Gastrocnemius medialis (tissue), 4 donors: ENCODE data around the gene RBM47. TPM values are rescaled to one million over a fixed set of nuclear protein-coding genes. Genes with fewer than 3 reads are reported as not detected.

Experiments used
- ATAC-seq, 2 donors: fragments of 150-250 bp; one replicate each; pipeline ENCODE4 v1.9.1; 2016
- DNase-seq, 2 donors: peaks; one replicate each; pipeline ENCODE4 v3.0.0-alpha.2; 2019
- H3K27ac ChIP-seq, 4 donors: fragments of 200-600 bp; sonication (generic); 1 replicate in 1 of 4; 2 replicates in 3 of 4; pipeline ENCODE4 v1.5.1; 2016 to 2018; ENCODE audit warnings: mild to moderate bottlenecking in 2 of 4, moderate library complexity in 1 of 4
- H3K27me3 ChIP-seq, 3 donors: fragments of 200-600 bp; sonication (generic) in 2 of 3; 1 replicate in 1 of 3; 2 replicates in 2 of 3; pipeline versions ENCODE4 v1.5.1 to v1.6.0; 2016 to 2019; ENCODE audit warnings: mild to moderate bottlenecking in 1 of 3, moderate library complexity in 1 of 3
- H3K36me3 ChIP-seq, 2 donors: fragments of 200-600 bp; sonication (generic) in 1 of 2; one replicate each; pipeline ENCODE4 v1.5.1; 2017 to 2018
- H3K4me1 ChIP-seq, 2 donors: fragments of 200-600 bp; sonication (generic) in 1 of 2; one replicate each; pipeline ENCODE4 v1.5.1; 2016 to 2017; ENCODE audit warnings: mild to moderate bottlenecking in 2 of 2
- H3K4me3 ChIP-seq, 4 donors: fragments of 200-600 bp; sonication (generic) in 3 of 4; 1 replicate in 1 of 4; 2 replicates in 3 of 4; pipeline ENCODE4 v1.5.1; 2016 to 2019; ENCODE audit warnings: mild to moderate bottlenecking in 2 of 4
- H3K9me3 ChIP-seq, 3 donors: fragments of 200-600 bp; sonication (generic) in 2 of 3; 1 replicate in 1 of 3; 2 replicates in 2 of 3; pipeline ENCODE4 v1.5.1; 2016 to 2019
- CTCF ChIP-seq, 5 experiments: fragments of 450-650 bp in 3 of 5; fragments of 200-600 bp in 2 of 5; sonication (generic) in 2 of 5; IDR thresholded peaks in 4 of 5; conservative IDR thresholded peaks in 1 of 5; 1 replicate in 4 of 5; 2 replicates in 1 of 5; pipeline ENCODE4 v1.5.1; 2016 to 2019; ENCODE audit warnings: antibody characterized with exemption in 5 of 5, mild to moderate bottlenecking in 3 of 5, moderate library complexity in 3 of 5
- POLR2A ChIP-seq, 2 donors: fragments of 450-650 bp; IDR thresholded peaks; one replicate each; pipeline ENCODE4 v1.6.1; 2017; ENCODE audit warnings: antibody characterized with exemption in 2 of 2, mild to moderate bottlenecking in 2 of 2, moderate library complexity in 2 of 2
- in situ Hi-C, 4 donors: fragments of 200-750 bp; cut with MboI; loops; one replicate each; pipeline versions ENCODE4 v1.15.0 to v1.8.0; 2017; ENCODE audit warnings: low sequenced_read_pairs in 4 of 4
- intact Hi-C: fragments of 100-400 bp; cut with DNase I; formaldehyde crosslinking; loops from one replicate; pipeline ENCODE4 v1.15.1; 2023; ENCODE audit warnings: low total_unique reads
- total RNA-seq, 4 donors: library from RNA; depleted of rRNA; stranded (reverse); fragments of >200 nt; gene quantifications; one replicate each; pipeline versions ENCODE4 v1.1.0 to v1.2.3, GENCODE V29; 2016

Gene RBM47
- total RNA-seq, 4 donors from 2014 or later: 1.5 to 8.7 (median 4.3) TPM

GRCh38 chr4:40531636-40532023 is 98.0 kb downstream of the RBM47 start:
- no peak for ATAC-seq

GRCh38 chr4:40530961-40531635 is 98.6 kb downstream of the RBM47 start:
- Histone ChIP-seq H3K36me3 (no peaks in the 10 kb centered on the region), H3K27ac (no peak overlapping the region), H3K4me1 (peaks cover 0 to 3% of the 10 kb centered on the region in 2 donors), H3K9me3 (no peaks in the 10 kb centered on the region), H3K27me3 (no peaks in the 10 kb centered on the region), H3K4me3 (no peak overlapping the region)
- intact Hi-C loops (no loop called here), in situ Hi-C loops (no loop called here)
- no peak for TF ChIP-seq POLR2A (IDR thresholded peaks at IDR 0.05)
- no peak for TF ChIP-seq CTCF (IDR thresholded peaks at IDR 0.05 in 4 of 5, conservative IDR thresholded peaks at IDR 0.05 in 1 of 5)
- ATAC-seq: no peak
- DNase-seq: no peak

More at GRCh38 chr4:40531636-40532023, 98.0 kb downstream of the RBM47 start:
- Histone ChIP-seq H3K27ac (no peak overlapping the region), H3K4me1 (no peaks in the 10 kb centered on the region), H3K4me3 (no peak overlapping the region), H3K9me3 (no peaks in the 10 kb centered on the region), H3K27me3 (no peaks in the 10 kb centered on the region), H3K36me3 (no peaks in the 10 kb centered on the region)
- DNase-seq: no peak
- TF ChIP-seq CTCF (IDR thresholded peaks at IDR 0.05 in 4 of 5, conservative IDR thresholded peaks at IDR 0.05 in 1 of 5) (no peak), POLR2A (IDR thresholded peaks at IDR 0.05) (no peak)
- intact Hi-C loops: no loop called here
- in situ Hi-C loops: no loop called here

- ATAC-seq (no peak), DNase-seq (no peak)
- intact Hi-C loops: no loop called here
- TF ChIP-seq CTCF (IDR thresholded peaks at IDR 0.05 in 4 of 5, conservative IDR thresholded peaks at IDR 0.05 in 1 of 5) (no peak), POLR2A (IDR thresholded peaks at IDR 0.05) (no peak)
- no peaks in the 10 kb centered on the region for H3K9me3 ChIP-seq
- H3K27me3 ChIP-seq: no peaks in the 10 kb centered on the region
- no peak overlapping the region for H3K27ac ChIP-seq
- no peak overlapping the region for H3K4me3 ChIP-seq
- in situ Hi-C loops: no loop called here
- H3K36me3 ChIP-seq: no peaks in the 10 kb centered on the region
- H3K4me1 ChIP-seq: peaks cover 0 to 5% of the 10 kb centered on the region in 2 donors
Observed at GRCh38 chr4:40526741-40527140, 102.9 kb downstream of the RBM47 start.

GRCh38 chr4:40525752-40526598 is 103.7 kb downstream of the RBM47 start:
- no peaks in the 10 kb centered on the region for H3K36me3 ChIP-seq
- TF ChIP-seq POLR2A (IDR thresholded peaks at IDR 0.05) (no peak), CTCF (IDR thresholded peaks at IDR 0.05 in 4 of 5, conservative IDR thresholded peaks at IDR 0.05 in 1 of 5) (no peak)
- intact Hi-C loops: no loop called here
- DNase-seq: peak; percentile 5 to 13
- in situ Hi-C loops: no loop called here
- H3K9me3 ChIP-seq: no peaks in the 10 kb centered on the region
- H3K27me3 ChIP-seq: no peaks in the 10 kb centered on the region
- peak; percentile 65 to 76 for ATAC-seq
- H3K4me1 ChIP-seq: peaks cover 0 to 5% of the 10 kb centered on the region in 2 donors
- no peak overlapping the region for H3K4me3 ChIP-seq
- peak overlapping the region in 3 of 4 donors; percentile 9 to 55 (median 37) for H3K27ac ChIP-seq
